NCI-H2227 (cell line): ENCODE data around the gene SORBS1.

Experiments
- DNase-seq: peaks from one replicate; lab custom pipeline; 2025; ENCODE audit not compliant: unreplicated experiment; lab: John Stamatoyannopoulos, UW

The SORBS1 gene

DNA sequence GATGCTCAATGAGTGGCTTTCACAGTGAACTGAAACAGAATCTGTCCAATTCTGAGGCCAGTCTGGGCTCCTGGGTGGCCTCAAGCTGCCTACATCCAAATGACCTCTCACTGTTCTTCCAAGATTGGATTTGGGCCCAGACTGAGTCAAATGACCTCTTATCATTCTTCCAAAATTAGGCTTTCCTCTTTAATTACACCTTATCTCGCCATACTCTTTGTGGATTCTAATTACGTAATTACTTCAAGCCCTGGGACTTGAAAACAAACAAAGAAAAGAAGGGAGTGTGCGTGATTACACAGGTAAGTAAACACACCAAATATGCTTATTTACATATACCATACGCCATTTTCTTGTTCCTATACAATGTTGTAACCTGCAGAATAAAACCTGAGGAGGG is 18.8 kb downstream of the SORBS1 start:
- no peak for DNase-seq

DNA sequence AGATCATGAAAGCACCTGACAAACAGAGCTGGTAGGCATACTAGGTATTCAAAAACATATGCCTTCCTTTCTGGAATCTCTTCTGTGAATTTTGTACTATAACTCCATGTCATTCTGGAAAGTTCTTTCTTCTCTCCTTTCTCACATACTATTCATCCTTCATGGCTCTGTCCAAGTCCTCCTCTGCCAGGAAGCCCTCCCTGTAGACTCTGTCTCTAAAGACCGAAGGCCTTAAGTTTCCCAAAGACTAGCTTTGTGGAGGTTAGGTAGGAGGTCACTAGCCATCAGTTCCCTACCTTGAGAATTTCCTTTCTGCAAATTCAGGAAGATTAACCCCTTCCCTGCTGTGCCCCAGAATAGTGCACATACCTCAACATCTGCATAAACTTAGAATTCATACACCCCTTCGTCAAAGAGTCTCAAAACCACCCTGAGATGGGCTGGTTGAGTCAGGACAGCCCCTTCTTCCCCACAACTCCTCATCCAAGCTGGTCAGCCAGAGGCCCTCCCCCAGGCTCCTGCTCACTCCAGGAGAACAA is 20.6 kb downstream of the SORBS1 start:
- DNase-seq, result no peak

DNA sequence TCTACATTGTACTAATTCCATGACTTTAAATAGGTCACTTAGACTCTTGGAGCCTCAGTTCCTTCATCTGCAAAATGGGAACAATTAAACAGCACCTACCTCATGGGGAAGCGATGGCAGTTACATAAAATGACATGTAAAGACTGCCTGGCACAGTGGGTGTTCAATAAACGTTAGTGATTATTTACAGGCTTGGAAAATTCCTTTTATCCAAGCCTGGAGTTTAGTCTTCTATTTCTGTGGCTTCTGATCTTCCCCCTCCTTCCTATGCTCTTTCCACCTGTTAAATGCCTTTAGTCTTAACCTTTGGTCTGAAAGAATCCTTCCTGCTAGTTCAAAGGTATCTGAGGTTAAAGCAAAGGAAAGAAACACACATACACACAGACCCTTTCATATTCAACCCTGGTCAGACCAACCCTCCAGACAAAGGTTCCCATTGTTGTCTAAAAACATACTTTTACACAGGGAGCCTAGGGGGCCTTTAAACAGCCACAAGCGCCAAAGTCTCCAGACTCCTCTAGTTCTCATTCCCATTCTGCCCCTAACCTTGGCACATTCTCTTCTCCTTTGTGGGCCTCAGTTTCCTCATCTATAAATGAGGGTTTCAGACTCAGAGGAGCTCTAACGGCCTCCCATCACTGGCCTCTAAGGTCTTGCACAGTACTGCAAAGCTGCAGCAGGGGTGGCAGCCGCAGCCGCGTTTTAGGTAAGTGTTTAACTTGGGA is 21.4 kb downstream of the SORBS1 start:
- no peak for DNase-seq

DNA sequence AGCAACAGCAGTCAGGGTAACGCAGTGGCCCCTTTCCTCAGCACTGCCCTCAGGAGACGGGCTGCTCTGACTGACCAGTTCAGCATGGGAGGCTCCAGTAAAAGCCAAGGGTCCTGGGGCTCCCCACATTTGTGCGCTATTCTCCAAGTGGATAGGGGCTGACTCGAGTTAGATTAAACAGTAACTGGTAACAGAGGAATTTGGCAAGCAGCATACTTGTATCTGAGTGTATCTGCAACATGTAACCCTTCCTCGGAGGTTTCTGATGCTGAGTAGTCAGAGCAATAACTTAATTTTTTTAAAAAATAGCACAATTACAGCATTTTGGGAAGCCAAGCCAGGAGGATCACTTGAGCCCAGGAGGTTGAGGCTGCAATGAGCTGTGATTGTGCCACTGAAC is 22.8 kb downstream of the SORBS1 start:
- DNase-seq, result no peak

DNA sequence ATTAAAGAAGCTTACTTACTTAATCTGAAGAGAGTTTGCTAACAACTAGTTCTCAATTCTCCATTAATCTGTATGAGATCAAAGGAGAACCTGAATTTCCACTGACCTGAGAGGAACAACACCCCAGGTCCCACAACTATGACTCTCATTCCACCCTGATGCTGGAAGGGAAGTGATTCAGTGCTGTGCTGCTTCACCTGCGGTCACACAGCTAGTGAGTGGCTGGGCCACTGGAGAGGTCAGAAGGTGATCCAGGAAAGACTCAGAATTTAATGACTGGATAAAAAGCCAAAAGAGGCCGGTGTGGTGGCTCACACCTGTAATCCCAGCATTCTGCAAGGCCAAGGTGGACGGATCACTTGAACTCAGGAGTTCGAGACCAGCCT is 23.6 kb downstream of the SORBS1 start:
- no peak for DNase-seq

DNA sequence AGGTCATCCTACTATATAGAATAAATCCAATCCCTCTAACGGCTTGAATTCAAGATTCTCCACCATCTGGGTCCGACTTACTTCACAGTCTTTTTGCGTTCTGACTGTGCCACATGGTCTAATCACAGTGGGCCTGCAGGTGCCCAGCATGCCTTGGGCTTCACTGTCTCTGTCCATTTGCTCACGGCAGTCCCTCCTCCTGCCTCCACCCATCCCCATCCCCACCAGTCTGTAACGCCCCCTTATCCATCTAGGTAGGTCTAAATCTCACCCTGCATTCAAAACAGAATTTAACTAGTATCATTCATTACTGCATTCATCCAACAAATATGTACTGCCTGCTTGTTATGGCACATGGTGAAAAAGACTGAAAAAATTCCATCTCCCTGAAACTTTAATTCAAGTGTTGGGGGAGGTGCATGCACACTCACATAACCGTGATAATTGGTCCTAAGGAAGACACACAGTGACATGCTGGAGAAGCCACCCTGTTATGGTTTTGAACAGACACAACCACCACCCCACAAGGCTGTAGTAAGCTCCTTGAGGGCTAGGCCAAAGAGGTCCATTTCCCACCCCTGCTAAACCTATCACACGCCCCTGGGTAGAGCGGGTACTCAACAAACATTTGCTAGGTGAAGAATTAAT is 24.2 kb downstream of the SORBS1 start:
- no peak for DNase-seq

DNA sequence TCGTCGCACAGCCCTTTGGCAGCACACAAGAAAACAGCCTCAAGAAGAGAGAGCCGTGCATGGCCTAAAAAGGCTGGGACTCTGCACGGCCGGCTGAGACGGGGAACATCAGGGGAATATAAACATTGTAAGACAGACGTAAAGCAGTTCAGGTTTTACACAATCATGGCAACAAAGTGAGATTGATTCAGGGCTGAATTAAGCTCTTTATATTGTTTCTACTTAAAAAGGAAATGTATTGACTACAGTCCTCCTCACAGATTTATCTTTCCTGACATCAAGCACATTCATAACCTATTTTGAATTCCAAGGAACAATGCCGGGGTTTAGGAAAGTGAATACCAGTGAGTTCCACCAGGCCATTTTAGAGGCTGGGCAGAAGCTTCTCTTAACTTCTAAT is 25.2 kb downstream of the SORBS1 start:
- DNase-seq, result no peak

DNA sequence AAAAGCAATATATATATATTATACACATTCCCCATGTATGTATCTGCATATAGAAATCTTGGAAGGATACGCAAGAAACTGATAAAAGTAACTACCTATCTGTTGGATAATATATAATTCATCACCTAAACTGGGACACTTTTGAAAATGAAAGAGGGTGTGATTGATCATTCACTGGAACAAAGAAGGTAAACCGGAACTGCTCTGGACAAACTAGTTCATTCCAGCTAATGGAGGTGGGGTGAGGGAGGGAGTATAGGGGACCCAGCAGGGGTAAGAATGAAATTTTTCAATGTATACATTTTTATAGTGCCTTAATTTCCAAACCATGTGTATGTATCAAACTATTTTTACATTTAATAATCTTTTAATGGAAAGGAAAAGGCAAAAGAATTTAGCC is 25.6 kb downstream of the SORBS1 start:
- no peak for DNase-seq

DNA sequence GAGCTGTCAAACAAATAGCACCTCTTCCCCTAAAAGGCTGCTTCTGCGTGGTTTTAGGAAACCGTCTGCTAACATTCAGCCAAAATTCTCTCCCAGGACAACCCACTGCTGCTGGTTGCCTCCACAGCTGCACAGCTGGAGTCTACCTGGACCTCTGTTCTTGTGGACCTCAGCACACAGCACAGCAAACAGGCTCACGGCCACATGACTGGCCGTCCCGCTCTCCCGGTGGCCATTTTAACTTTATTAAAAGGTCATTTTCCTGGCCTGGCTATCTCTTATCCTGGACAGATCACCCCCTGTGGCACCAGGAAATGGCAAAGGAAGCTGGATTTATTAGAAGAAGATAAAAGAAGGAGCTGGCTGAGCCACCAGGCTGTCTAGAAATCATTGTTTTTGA is 27.6 kb downstream of the SORBS1 start:
- DNase-seq, result no peak

DNA sequence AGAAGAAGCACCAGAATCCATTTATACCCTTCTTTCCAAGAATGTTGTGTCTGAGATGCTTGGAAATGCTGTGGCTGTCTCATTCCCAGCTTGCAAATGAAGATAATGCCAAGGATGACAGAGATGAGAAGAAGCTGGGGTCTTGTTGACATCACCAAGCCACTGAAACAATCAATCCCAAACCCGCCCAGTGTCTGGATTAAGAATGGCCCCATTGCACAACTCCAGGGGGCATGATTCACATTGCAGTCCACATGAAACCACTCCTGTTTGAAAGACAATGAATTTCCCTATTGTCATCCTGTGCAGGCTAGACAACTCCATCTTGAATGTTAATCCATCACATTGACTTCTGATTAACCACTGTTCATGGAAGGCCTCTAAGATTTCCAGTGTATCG is 28.6 kb downstream of the SORBS1 start:
- no peak for DNase-seq

DNA sequence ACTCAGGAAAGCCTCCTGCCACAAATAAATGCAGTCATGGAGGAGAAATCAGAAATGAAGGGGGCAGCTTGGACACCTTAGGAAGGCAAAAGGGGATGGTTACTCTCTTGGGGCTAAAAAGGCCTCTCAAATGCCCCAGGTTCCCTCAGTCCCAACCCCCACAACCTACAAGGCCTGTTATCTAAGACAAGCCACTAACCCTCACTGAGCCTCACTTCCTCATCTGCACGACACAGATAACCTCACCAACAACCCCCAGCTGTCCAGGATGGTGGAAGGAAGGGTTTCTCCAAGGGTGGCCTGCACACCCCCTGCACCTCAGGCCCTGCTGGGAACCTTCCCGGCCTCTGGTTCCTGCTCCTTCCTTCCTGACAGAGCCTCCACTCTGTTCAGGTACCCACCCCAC is 29.2 kb downstream of the SORBS1 start:
- DNase-seq, result no peak

DNA sequence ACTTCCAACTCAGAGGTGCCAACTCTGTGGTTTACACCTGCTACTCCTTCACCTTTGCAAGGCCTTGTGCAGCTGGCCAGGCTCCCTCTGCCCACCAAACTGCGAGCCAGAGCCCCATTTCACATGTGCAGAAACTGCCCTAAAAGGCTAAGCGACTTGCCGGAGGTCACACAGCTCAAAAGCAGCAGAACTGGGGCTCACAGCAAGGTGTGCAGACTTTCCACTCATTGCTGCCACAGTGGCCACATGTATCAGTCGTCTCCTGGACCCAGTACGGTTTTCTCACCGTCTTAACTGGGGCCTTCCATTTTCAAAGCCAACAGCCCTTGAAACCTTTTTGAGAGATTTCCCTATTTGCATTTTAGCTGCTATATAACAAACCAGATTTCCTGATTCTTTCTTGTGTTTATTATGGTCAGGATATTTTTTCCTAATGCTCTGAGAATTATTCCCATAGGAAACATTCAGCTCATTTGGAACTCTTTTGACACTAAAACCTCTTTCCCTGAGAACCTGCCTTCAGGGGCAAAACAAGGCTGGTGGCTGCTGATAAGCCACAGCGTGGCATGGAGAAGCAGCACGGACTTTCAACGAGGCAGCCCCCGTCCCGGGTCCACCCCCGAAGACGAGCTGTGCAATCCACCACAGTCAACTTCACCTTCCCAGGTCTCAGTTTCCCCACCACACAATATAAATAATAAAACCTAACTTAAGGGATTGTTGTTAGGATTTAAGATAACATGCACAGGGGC is 29.9 kb downstream of the SORBS1 start:
- DNase-seq, result no peak

DNA sequence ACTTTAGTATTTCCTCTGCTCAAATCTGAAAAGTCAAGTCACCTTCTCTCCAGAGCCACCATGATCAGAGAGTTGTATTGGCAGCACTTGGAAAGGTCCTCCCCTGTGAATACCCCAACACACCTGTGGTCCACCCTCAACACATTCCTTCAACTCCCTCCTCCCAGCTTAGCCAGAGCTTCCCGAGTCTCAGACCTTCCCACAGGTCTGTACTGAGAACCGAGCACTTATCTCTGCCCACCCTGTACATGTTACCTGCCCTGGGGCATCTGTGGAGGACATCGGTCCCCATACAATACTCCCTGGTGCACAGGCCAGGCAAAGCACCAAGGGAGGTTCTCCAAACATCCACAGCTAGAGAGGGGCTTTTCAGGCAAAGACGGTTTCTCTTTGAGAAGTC is 30.6 kb downstream of the SORBS1 start:
- no peak for DNase-seq

DNA sequence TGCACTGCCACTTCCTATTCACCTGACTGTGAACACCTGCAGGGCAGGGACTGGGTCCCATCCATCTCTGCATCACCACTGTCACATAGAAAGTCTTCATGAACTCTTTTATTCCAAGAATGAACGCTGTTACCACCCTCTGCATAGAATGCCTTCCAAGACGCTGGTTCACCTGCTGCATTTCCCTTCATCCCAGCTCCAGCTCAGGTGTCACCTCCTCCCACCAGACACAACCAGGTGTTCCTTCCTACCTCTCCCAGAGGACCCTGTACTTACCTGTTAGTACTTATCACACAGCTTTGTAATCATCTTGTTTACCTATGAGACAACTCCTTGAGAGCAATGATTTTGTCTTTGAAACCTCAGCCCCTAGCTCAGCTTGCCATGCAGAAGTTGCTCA is 31.1 kb downstream of the SORBS1 start:
- DNase-seq, result no peak

DNA sequence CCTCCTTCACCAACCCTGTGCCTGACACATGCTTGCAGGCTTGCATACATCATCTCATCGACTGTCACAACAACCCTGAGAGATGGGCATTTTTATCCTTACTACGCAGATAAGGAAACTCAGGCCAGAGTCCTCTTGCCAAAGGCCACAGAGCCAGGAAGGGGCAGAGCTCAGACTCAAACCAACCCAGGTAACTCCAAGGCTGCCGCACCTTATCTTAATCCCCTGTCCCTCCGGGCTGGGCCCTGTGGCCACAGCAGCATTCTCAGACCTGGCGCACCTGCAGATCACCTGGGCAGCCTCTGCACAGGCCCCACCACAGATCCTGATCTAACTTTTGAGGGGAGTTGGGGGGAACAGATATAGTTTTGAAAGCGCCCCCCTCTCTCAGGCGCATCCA is 35.1 kb downstream of the SORBS1 start:
- no peak for DNase-seq

DNA sequence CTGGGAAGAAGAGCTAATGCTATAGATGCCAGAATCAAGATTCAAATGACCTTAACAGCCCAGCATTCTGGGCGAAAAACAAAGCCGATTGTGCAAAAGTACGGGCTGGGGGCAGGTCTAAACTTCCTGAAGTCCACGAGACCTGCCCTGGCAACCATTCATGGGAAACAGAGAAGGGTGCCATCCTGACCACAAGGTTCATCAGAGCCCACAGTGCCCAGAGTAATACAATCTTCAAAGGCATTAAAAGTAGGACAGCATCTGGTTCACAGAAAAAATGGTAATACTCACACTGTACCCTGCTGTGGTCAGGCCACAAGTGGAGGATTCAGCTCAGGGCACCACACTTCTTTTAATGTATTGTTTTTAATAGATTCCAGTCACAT is 36.1 kb downstream of the SORBS1 start:
- DNase-seq, result no peak

DNA sequence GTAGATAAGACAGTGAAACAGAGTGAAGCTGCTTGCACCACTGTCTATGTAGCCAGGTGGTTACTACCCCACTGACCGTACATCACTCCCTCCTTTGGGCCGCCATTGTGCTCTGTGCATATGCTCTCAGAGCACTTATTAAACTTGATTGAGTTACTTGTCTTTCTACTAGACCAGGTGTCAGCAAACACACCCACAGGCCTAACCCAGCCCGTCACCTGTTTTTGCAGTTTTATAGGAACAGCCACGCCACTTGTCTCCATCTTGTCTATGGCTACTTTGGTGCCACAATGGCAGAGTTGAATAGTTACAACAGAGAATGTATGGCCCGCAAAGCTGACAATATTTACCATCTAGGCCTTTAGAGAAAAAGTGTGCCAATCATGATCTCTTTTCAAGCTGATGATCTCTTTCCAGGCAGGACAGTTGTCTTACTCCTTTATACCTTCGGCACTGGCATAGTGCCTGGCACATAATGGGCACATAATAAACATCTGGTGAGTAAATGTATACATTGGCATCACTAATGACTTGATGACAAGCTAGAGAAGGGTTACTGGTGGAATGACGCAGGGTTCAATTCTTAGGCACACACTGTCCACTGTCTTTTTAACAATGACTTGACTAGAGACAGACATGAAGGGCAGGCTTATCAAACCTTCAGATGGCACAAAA is 36.7 kb downstream of the SORBS1 start:
- DNase-seq, result no peak

DNA sequence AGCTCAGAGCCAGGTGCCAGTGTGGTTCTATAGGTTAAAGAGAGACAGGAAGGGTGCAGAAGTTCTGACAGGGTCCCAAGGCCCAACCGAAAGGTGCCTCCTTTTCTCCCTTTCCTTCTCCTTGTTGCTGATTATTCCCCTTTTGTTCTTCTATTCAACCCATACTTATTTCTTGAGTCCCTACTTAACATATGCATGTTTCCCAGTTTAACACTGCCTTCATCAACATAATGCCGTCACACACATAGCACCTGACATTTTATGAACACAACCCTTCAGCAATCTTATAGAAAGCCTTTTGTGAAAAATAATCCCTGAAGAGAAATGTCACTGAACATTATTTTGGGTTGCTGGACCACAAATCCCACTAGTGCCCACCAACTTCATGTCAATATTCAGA is 39.1 kb downstream of the SORBS1 start:
- DNase-seq, result no peak

DNA sequence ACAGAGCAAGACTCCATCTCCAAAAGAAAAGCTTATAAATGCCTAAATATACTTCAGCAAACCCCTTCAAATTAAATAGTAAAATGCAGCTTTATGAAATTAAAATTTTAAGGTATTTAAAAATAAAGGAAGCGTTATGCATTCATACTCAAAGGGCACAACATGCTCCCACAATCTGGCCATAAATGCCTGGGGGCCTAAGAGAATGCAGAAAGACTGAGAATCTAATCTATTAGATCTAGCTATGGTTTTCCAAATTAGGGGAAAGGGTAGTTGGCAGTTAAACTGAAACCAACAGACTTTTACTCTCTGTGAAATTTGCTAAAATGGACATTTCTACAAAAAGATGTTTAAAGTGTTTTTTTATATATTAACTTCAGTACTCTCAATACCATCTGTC is 40.6 kb downstream of the SORBS1 start:
- DNase-seq, result no peak

DNA sequence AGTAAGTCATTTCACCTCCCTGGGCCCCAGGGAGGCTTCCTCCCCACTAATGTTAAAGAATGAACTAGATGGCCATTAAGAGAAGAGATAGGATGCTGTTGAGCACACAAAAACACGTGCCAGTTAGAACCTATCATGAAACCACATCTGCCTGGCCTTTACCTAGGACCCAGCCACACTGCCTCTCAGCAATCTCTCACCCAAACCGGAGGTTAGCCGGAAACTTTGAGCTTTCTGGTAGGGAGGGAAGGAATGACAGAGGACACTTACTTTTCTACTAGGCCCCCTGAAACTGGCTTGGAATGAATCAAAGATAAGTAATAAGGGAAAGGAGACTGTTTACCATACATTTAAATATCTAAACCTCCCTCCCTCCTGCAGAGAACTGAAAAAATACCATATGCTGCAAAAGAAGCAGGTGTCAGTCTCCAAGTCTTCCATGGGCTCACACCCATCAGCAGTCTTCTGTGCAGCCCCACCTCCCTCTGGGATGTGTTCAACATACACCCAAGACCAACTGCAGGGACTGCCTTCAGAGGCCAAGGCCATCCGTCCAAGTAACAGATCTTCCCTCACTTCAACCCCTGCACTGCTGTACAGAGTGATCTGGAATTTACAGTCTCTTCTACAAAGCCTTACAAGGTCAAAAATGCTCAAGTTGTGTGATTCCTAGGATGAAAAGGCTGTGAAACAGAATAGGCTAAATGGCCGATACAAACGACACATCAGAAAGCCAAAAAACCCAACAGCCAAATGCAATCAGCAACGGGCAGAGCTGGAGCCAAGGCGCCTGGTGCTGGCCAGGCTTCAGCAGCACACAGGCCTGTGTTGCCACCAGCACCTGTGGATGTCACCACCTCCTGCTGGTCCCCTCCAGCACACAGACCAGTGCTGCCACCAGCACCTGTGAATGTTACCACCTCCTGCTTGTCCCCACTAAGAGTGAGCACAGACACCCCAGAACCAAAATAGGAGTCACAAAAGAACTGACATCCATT is 42.4 kb downstream of the SORBS1 start:
- DNase-seq, result no peak
